Forelimb muscle (tissue), 1 donor: ENCODE measurements around the gene FYCO1. TPM values are rescaled to one million over a fixed set of nuclear protein-coding genes. Genes with fewer than 3 reads are reported as not detected.

Experiments used
- DNase-seq: peaks from one replicate; pipeline ENCODE4 v3.0.0-alpha.2; 2013; ENCODE audit warnings: low read depth
- polyA plus RNA-seq: library from polyadenylated mRNA; unstranded; fragments of 120-200 nt; gene quantifications from one replicate; pipeline ENCODE4 v1.2.1, GENCODE V29; 2013; ENCODE audit not compliant: insufficient read length

FYCO1 gene
- polyA plus RNA-seq, 1 donor, result 33.7 TPM

GRCh38 chr3:45943207-45943846 is 52.3 kb downstream of the FYCO1 start, which contains the start of gene CXCR6:
TSS of gene CXCR6 (plus strand) at chr3:45943464. CDS start at chr3:45946482, 3,018 bp downstream.
- no peak for DNase-seq

- DNase-seq, result no peak
Observed at GRCh38 chr3:45942051-45942825, 53.4 kb downstream of the FYCO1 start.

GRCh38 chr3:45940781-45941365 is 54.8 kb downstream of the FYCO1 start:
- DNase-seq, result no peak

GRCh38 chr3:45940004-45940780 is 55.4 kb downstream of the FYCO1 start:
- no peak for DNase-seq

GRCh38 chr3:45939341-45939771 is 56.3 kb downstream of the FYCO1 start:
- DNase-seq, result no peak

- DNase-seq, result peak; percentile 83
Observed at GRCh38 chr3:45938864-45939263, 56.8 kb downstream of the FYCO1 start.

- DNase-seq, result no peak
Observed at GRCh38 chr3:45938043-45938435, 57.6 kb downstream of the FYCO1 start.

GRCh38 chr3:45937206-45938042 is 58.2 kb downstream of the FYCO1 start:
- no peak for DNase-seq

GRCh38 chr3:45936261-45936660 is 59.4 kb downstream of the FYCO1 start:
- no peak for DNase-seq

GRCh38 chr3:45933591-45933990 is 62.0 kb downstream of the FYCO1 start:
- DNase-seq, result no peak

- DNase-seq, result no peak
Observed at GRCh38 chr3:45932112-45932511, 63.5 kb downstream of the FYCO1 start.

GRCh38 chr3:45931496-45931895 is 64.1 kb downstream of the FYCO1 start:
- DNase-seq, result no peak

GRCh38 chr3:45929042-45929679 is 66.5 kb downstream of the FYCO1 start:
- no peak for DNase-seq

GRCh38 chr3:45927881-45928280 is 67.7 kb downstream of the FYCO1 start:
- DNase-seq, result no peak

- DNase-seq, result no peak
Observed at GRCh38 chr3:45923755-45924154, 71.9 kb downstream of the FYCO1 start.

GRCh38 chr3:45922950-45923590 is 72.6 kb downstream of the FYCO1 start:
- no peak for DNase-seq

GRCh38 chr3:45922039-45922326 is 73.6 kb downstream of the FYCO1 start:
- no peak for DNase-seq

- DNase-seq, result no peak
Observed at GRCh38 chr3:45921158-45922038, 74.2 kb downstream of the FYCO1 start.

- no peak for DNase-seq
Observed at GRCh38 chr3:45917146-45917898, 78.3 kb downstream of the FYCO1 start.
